ENCODE measurements around the gene GDF15. TPM values are rescaled to one million over a fixed set of nuclear protein-coding genes. Genes with fewer than 3 reads are reported as not detected.
A peak's percentile ranks its signal among the peaks of the same experiment; 100 is the strongest.

GDF15 gene
- total RNA-seq, 5 donors from 2014 or later (not counting 1 experiment from before 2014, with no cell fraction given), result 1.5 to 1.7 (median 1.5) TPM; not detected in 2

DNA sequence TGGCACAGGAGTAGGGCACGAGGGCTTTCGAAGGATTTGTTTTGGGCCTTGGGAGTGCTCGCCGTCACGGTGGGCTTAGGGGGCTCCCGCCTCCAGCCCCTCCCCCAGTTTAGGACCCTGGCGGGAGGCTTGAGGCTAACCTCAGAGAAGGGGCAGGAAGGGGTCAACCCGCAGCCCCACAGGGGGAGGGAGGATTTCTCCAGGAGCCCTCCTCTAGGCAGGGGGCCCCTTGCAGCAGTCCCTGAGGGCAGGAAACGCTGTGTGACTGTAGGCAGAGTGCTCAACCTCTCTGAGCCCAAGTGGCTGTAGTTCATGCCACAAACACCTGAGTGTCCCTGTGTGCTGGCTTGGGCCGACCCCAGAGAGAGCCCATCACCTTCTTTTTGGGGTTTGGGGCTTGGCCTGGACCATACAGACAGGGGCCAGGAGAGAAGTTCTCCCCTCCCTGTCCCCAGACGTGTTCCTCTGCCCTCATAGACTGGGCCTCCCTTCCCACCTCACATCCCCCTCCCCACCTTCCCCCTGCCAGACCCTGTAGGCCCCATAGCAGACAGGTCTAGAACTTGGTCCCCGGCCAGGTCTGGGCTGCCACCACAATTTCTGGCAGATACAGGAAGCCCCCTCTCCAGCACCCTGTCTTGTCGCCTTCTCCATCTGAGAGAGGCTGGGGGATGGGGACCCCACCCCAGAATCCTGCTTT is 43.9 kb downstream of the GDF15 start:
- no peaks in the 10 kb centered on the region for H3K36me3 Mint-ChIP-seq
- Histone ChIP-seq H3K36me3 (ENCODE audit: control insufficient read depth in 2 of 2, extremely low read depth in 1 of 2, insufficient read depth in 1 of 2, low read length in 1 of 2) (peaks cover 0 to 11% of the 10 kb centered on the region in 2 donors), H3K27ac (ENCODE audit: low read length) (peak overlapping the region; percentile 88), H3K4me1 (ENCODE audit: control insufficient read depth in 1 of 2, extremely low read depth in 1 of 2, insufficient read depth in 2 of 2, low read length in 2 of 2) (peaks cover 11 to 92% of the 10 kb centered on the region in 2 experiments), H3K9me3 (no peaks in the 10 kb centered on the region), H3K4me3 (ENCODE audit: control insufficient read depth in 1 of 2, extremely low read depth in 1 of 2, low read length in 1 of 2) (peak overlapping the region in 1 of 2 donors; percentile 47), H3K27me3 (replicated peaks in 1 of 2; ENCODE audit: control insufficient read depth in 2 of 2, extremely low read depth in 1 of 2, insufficient read depth in 2 of 2, low read length in 1 of 2) (no peaks in the 10 kb centered on the region)
- 15% methylated on average over 4 of the region's 13 CpGs for WGBS (ENCODE audit: insufficient coverage)
- H3K27me3 Mint-ChIP-seq, result no peaks in the 10 kb centered on the region
- H3K4me1 Mint-ChIP-seq, result peaks cover 18 to 44% (median 24%) of the 10 kb centered on the region in 3 donors
- peak overlapping the region; percentile 64 to 65 (median 64) for H3K4me3 Mint-ChIP-seq
- H3K27ac Mint-ChIP-seq, result peak overlapping the region; percentile 71 to 80
- POLR2A ChIA-PET, result no interaction called here
- ATAC-seq (replicated peaks in 1 of 4) (no peak), DNase-seq (peak in 1 of 35 experiments; percentile 48)
- H3K9me3 Mint-ChIP-seq, result no peaks in the 10 kb centered on the region
- CTCF ChIA-PET, result no interaction called here

DNA sequence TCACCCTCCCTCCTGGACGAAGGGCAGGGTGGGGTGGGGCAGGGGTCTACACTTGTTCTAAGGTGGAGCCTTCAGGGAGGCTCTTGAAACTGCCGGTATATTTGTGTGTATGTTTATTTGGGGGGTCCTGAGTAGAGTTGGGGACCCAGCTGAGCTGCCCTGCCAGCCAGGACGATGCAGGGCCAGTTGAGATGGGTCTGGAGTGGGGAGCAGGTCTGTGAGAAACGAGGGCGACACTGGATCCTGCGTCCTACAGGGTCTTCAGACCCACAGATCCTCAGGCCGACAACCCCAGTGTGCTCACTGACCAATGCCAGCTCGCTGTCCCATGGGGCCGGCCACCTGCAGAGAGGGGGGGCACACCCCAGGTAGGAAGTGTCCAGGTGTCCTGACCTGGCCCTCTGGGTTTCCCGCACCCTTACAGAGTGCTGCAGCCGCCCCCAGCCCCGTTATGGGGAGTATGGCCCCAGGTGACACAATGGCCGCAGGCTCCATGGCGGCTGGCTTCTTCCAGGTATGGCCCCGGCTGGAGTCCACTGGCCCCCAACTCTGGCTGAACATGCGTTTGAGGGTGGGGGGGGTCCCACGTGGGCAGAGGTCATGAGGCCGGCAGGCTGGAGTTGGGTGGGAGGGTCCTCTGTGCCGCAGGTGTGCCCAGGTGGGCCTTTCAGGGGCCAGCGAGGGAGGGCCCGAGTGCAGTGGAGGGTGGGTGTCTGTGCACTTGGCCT is 44.6 kb downstream of the GDF15 start:
- Mint-ChIP-seq H3K36me3 (no peaks in the 10 kb centered on the region), H3K27me3 (no peaks in the 10 kb centered on the region), H3K4me3 (peak overlapping the region in 2 of 3 donors; percentile 34 to 65), H3K27ac (peak overlapping the region; percentile 28 to 61), H3K9me3 (no peaks in the 10 kb centered on the region), H3K4me1 (peaks cover 17 to 41% (median 24%) of the 10 kb centered on the region in 3 donors)
- Histone ChIP-seq H3K27ac (ENCODE audit: low read length) (peak overlapping the region; percentile 88), H3K9me3 (no peaks in the 10 kb centered on the region), H3K4me3 (ENCODE audit: control insufficient read depth in 1 of 2, extremely low read depth in 1 of 2, low read length in 1 of 2) (no peak overlapping the region), H3K4me1 (ENCODE audit: control insufficient read depth in 1 of 2, extremely low read depth in 1 of 2, insufficient read depth in 2 of 2, low read length in 2 of 2) (peaks cover 11 to 85% of the 10 kb centered on the region in 2 experiments), H3K36me3 (ENCODE audit: control insufficient read depth in 2 of 2, extremely low read depth in 1 of 2, insufficient read depth in 1 of 2, low read length in 1 of 2) (peaks cover 0 to 11% of the 10 kb centered on the region in 2 donors), H3K27me3 (replicated peaks in 1 of 2; ENCODE audit: control insufficient read depth in 2 of 2, extremely low read depth in 1 of 2, insufficient read depth in 2 of 2, low read length in 1 of 2) (no peaks in the 10 kb centered on the region)
- no peak for ATAC-seq (replicated peaks in 1 of 4)
- CTCF ChIA-PET, result no interaction called here
- 95% methylated on average over 19 of the region's 21 CpGs for WGBS (ENCODE audit: insufficient coverage)
- no peak for DNase-seq
- POLR2A ChIA-PET, result no interaction called here

DNA sequence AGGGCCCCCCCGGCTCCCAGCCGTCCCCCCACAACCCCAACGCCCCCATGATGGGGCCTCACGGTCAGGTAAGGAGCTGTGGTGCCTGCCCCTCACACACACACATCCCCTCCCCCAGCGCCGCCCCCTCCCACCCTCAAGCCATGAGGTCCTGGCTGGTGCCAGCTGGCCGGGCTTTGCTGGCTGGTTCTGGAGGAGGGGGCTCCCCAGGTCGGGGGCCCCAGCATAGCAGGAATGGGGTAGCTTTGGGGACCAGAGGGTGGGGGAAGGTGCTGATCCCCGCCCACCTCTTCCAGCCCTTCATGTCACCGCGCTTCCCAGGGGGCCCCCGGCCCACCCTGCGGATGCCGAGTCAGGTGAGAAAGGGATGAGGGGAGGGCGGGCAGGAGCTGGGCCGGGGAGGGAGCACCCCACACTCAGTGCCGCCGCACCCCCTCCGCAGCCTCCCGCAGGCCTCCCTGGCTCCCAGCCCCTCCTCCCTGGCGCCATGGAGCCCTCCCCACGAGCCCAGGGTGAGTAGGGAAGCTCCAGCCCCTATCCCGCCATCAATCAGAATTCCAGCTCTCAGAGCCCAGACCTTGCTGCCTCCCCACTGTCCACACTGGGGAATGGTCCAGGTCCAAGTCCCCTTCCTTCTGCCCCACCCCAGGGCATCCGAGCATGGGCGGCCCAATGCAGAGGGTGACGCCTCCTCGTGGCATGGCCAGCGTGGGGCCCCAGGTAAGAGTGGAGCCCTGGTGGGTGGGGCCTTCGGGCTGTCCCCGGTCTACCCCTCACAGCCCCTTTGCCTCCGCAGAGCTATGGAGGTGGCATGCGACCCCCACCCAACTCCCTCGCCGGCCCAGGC is 45.6 kb downstream of the GDF15 start:
- H3K4me3 ChIP-seq (ENCODE audit: control insufficient read depth in 1 of 2, extremely low read depth in 1 of 2, low read length in 1 of 2), result no peak overlapping the region
- no peak overlapping the region for H3K27ac ChIP-seq (ENCODE audit: low read length)
- ATAC-seq (replicated peaks in 1 of 4) (no peak), DNase-seq (no peak)
- Mint-ChIP-seq H3K27ac (no peak overlapping the region), H3K9me3 (no peaks in the 10 kb centered on the region), H3K4me1 (peaks cover 17 to 40% (median 26%) of the 10 kb centered on the region in 3 donors), H3K27me3 (no peaks in the 10 kb centered on the region), H3K4me3 (peak overlapping the region in 1 of 3 donors; percentile 68), H3K36me3 (no peaks in the 10 kb centered on the region)
- H3K27me3 ChIP-seq (replicated peaks in 1 of 2; ENCODE audit: control insufficient read depth in 2 of 2, extremely low read depth in 1 of 2, insufficient read depth in 2 of 2, low read length in 1 of 2), result no peaks in the 10 kb centered on the region
- ChIA-PET CTCF (no interaction called here), POLR2A (no interaction called here)
- H3K36me3 ChIP-seq (ENCODE audit: control insufficient read depth in 2 of 2, extremely low read depth in 1 of 2, insufficient read depth in 1 of 2, low read length in 1 of 2), result peaks cover 0 to 15% of the 10 kb centered on the region in 2 donors
- H3K4me1 ChIP-seq (ENCODE audit: control insufficient read depth in 1 of 2, extremely low read depth in 1 of 2, insufficient read depth in 2 of 2, low read length in 2 of 2), result peaks cover 12 to 84% of the 10 kb centered on the region in 2 experiments
- 93% methylated on average over 10 of the region's 34 CpGs for whole genome bisulfite sequencing (ENCODE audit: insufficient coverage)
- H3K9me3 ChIP-seq, result no peaks in the 10 kb centered on the region

DNA sequence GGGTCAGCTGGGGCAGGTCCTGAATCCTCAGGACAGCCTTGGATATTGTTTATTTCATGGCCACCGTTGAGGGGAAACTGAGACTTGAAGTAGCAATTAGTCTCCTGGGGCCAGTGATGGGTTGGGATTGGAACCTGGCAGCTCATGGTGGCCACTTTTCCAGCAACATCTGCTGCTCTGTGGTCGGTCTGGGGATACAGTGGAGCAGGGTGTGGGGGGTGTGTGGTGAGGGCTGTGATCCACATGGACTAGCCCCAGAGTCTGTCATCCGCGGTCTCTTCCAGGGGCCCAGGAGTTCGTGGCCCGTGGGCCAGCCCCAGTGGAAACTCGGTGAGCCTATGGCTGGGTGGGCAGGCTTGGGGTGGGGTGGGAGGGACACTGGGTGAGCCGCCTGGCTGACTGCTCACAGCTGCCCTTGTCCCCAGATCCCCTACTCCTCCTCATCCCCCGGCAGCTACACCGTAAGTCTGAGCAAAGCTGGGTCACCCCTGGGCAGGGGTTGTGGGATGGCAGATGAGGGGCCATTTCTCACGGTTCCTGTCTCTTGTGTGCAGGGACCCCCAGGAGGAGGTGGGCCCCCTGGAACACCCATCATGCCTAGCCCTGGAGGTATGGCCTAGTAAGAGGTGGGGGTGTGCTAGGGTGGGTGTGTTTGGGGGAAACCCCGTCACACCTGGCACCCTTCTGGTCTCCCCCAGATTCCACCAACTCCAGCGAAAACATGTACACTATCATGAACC is 46.5 kb downstream of the GDF15 start:
- H3K4me3 Mint-ChIP-seq, result peak overlapping the region; percentile 44 to 68 (median 45)
- Histone ChIP-seq H3K27me3 (replicated peaks in 1 of 2; ENCODE audit: control insufficient read depth in 2 of 2, extremely low read depth in 1 of 2, insufficient read depth in 2 of 2, low read length in 1 of 2) (no peaks in the 10 kb centered on the region), H3K27ac (ENCODE audit: low read length) (no peak overlapping the region), H3K4me3 (ENCODE audit: control insufficient read depth in 1 of 2, extremely low read depth in 1 of 2, low read length in 1 of 2) (peak overlapping the region; percentile 17 to 47), H3K36me3 (ENCODE audit: control insufficient read depth in 2 of 2, extremely low read depth in 1 of 2, insufficient read depth in 1 of 2, low read length in 1 of 2) (peaks cover 0 to 15% of the 10 kb centered on the region in 2 donors), H3K4me1 (ENCODE audit: control insufficient read depth in 1 of 2, extremely low read depth in 1 of 2, insufficient read depth in 2 of 2, low read length in 2 of 2) (peaks cover 13 to 82% of the 10 kb centered on the region in 2 experiments), H3K9me3 (no peaks in the 10 kb centered on the region)
- no peaks in the 10 kb centered on the region for H3K27me3 Mint-ChIP-seq
- 100% methylated on average over 1 of the region's 13 CpGs for WGBS (ENCODE audit: insufficient coverage)
- DNase-seq (no peak), ATAC-seq (replicated peaks in 1 of 4) (no peak)
- no peak overlapping the region for H3K27ac Mint-ChIP-seq
- POLR2A ChIA-PET, result no interaction called here
- peaks cover 17 to 41% (median 23%) of the 10 kb centered on the region in 3 donors for H3K4me1 Mint-ChIP-seq
- CTCF ChIA-PET, result no interaction called here
- no peaks in the 10 kb centered on the region for H3K36me3 Mint-ChIP-seq
- H3K9me3 Mint-ChIP-seq, result no peaks in the 10 kb centered on the region

DNA sequence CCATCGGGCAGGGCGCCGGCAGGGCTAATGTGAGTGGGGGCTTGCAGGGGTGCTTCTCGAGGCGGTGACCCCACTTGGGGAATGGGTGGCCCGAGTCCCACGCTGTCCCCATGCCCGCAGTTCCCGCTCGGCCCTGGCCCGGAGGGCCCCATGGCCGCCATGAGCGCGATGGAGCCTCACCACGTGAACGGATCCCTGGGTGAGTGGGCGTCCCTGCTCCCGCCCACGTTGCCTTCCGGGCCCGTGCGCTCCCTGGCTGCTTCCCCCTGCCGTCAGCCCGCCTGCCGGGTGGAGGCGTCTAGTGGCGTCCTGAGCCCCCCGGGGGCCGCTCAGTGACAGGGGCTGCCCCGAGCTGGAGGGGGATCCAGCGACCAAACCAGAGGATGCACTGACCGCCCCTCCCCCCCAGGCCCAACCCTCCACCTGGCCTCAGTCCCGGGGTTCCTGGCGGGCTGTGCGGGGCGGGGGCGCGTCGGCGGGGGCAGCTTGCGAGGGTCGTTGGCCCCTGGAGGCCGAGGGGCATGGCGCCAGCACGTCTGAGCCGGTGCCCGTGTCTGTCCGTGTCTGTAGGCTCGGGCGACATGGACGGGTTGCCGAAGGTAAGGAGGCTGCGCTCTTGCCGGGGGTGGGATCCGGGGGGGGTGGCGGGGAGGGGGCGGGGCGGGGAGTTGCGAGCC is 47.2 kb downstream of the GDF15 start:
- Histone ChIP-seq H3K27me3 (replicated peaks in 1 of 2; ENCODE audit: control insufficient read depth in 2 of 2, extremely low read depth in 1 of 2, insufficient read depth in 2 of 2, low read length in 1 of 2) (no peaks in the 10 kb centered on the region), H3K4me1 (ENCODE audit: control insufficient read depth in 1 of 2, extremely low read depth in 1 of 2, insufficient read depth in 2 of 2, low read length in 2 of 2) (peaks cover 13 to 81% of the 10 kb centered on the region in 2 experiments), H3K4me3 (ENCODE audit: control insufficient read depth in 1 of 2, extremely low read depth in 1 of 2, low read length in 1 of 2) (peak overlapping the region; percentile 23 to 47), H3K36me3 (ENCODE audit: control insufficient read depth in 2 of 2, extremely low read depth in 1 of 2, insufficient read depth in 1 of 2, low read length in 1 of 2) (peaks cover 0 to 15% of the 10 kb centered on the region in 2 donors), H3K27ac (ENCODE audit: low read length) (no peak overlapping the region), H3K9me3 (no peaks in the 10 kb centered on the region)
- CTCF ChIA-PET, result no interaction called here
- Mint-ChIP-seq H3K36me3 (no peaks in the 10 kb centered on the region), H3K27ac (no peak overlapping the region), H3K27me3 (no peaks in the 10 kb centered on the region), H3K4me1 (peaks cover 17 to 40% (median 23%) of the 10 kb centered on the region in 3 donors), H3K9me3 (no peaks in the 10 kb centered on the region), H3K4me3 (peak overlapping the region; percentile 44 to 68 (median 45))
- WGBS (ENCODE audit: insufficient coverage), result 33% methylated on average over 32 of the region's 59 CpGs
- ATAC-seq (replicated peaks in 1 of 4) (peak; percentile 7 to 27 (median 21)), DNase-seq (peak in 8 of 35 experiments; percentile 26 to 64 (median 46))
- POLR2A ChIA-PET, result no interaction called here

All from T-cell (primary cell).